Measurements from ENCODE around the gene MAD1L1.

DNA sequence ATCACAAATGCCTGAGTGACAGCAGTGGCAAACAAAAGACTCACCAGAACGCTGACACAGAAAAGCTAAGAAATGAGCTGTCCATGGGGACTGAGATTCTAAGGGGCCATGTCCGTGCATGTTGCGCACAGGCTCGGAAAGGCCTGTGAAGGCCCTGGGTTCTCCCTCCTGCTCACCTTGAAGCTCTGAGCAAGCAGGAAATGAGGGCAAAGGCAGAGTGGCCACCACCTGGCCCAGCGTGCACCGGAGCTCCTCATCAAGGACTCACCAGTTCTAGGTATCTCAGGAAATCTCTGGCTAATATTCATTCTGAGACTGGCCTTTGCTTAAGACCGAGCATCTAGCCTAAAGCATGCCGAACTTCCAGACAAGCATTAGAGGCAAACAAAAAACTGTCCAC is 52.7 kb downstream of the MAD1L1 start:
- no peak for TF ChIP-seq GABPA (IDR thresholded peaks at IDR 0.05; ENCODE audit: borderline replicate concordance, insufficient read depth, low read length)
- no peak for TF ChIP-seq PHF8 (conservative IDR thresholded peaks at IDR 0.05; ENCODE audit: low read depth, low read length)
- TF ChIP-seq EZH2 (IDR thresholded peaks at IDR 0.05; ENCODE audit: low read depth, low read length, severe bottlenecking), result no peak
- TF ChIP-seq POLR2AphosphoS5 (IDR thresholded peaks at IDR 0.05; ENCODE audit: low read depth, low read length), result no peak
- TF ChIP-seq, protein P1, sequence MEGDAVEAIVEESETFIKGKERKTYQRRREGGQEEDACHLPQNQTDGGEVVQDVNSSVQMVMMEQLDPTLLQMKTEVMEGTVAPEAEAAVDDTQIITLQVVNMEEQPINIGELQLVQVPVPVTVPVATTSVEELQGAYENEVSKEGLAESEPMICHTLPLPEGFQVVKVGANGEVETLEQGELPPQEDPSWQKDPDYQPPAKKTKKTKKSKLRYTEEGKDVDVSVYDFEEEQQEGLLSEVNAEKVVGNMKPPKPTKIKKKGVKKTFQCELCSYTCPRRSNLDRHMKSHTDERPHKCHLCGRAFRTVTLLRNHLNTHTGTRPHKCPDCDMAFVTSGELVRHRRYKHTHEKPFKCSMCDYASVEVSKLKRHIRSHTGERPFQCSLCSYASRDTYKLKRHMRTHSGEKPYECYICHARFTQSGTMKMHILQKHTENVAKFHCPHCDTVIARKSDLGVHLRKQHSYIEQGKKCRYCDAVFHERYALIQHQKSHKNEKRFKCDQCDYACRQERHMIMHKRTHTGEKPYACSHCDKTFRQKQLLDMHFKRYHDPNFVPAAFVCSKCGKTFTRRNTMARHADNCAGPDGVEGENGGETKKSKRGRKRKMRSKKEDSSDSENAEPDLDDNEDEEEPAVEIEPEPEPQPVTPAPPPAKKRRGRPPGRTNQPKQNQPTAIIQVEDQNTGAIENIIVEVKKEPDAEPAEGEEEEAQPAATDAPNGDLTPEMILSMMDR (IDR thresholded peaks at IDR 0.05; ENCODE audit: control extremely low read depth in 1 of 3, insufficient read depth in 1 of 3, low read depth in 1 of 3, low read length in 3 of 3), result no peak
- no peak for TF ChIP-seq EP300 (IDR thresholded peaks at IDR 0.05; ENCODE audit: borderline replicate concordance in 1 of 2, low read depth in 2 of 2, low read length in 2 of 2)
- TF ChIP-seq, protein P2, sequence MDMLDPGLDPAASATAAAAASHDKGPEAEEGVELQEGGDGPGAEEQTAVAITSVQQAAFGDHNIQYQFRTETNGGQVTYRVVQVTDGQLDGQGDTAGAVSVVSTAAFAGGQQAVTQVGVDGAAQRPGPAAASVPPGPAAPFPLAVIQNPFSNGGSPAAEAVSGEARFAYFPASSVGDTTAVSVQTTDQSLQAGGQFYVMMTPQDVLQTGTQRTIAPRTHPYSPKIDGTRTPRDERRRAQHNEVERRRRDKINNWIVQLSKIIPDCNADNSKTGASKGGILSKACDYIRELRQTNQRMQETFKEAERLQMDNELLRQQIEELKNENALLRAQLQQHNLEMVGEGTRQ (IDR thresholded peaks at IDR 0.05; ENCODE audit: low read length), result no peak
- TF ChIP-seq JUND (IDR thresholded peaks at IDR 0.05; ENCODE audit: low read length), result no peak
- TF ChIP-seq SAP30 (IDR thresholded peaks at IDR 0.05; ENCODE audit: insufficient read depth, insufficient replicate concordance, low read length), result no peak
- no peak for TF ChIP-seq CEBPB (IDR thresholded peaks at IDR 0.05; ENCODE audit: low read depth, low read length)
- no peak for TF ChIP-seq YY1 (IDR thresholded peaks at IDR 0.05; ENCODE audit: low read depth, low read length)
